ENCODE measurements around the gene UGT8.

UGT8 gene

DNA sequence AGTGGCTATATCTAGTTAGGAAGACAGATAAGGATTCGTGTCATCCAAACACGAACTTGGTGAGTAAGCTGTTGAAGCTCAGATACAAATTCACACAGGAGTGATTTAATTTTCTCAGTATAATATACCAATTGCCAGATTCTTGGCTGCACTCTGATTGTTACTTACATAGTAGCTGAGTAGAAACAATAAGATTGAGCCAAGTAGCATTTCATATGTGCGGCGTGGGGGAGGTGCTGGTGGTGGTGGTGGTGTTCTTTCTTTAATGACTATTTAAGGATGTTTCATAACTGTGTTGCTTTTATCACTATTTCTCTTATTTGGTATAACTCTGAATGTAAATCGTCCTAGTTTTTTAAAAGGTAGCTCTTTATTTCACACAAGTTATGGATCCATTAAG is 102.9 kb downstream of the UGT8 start:
- no peak for DNase-seq (ENCODE audit: low read depth)
- TF ChIP-seq CTCF (IDR thresholded peaks at IDR 0.05; ENCODE audit: low read depth, low read length, missing control alignments): no peak
- H3K4me3 ChIP-seq (ENCODE audit: low read depth, low read length): no peak overlapping the region

DNA sequence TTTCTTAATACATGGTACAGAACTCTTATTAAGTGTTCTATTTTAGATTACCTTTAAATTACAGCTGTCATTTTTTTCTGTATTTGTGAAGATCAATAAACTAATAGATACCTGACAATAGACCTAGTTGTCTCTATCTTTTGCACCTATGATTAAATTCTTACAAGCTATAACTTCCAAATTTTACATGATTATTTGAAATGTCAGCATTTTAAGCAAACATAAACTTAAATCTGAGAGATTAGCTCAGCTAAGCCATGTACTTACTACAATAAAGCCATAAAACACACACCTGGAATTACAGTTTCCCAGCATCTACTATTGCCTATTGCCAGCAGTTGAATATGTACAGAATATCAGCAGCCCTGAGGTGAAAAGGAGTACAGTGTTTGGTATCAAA is 118.8 kb downstream of the UGT8 start:
- DNase-seq (ENCODE audit: low read depth): no peak
- H3K4me3 ChIP-seq (ENCODE audit: low read depth, low read length): no peak overlapping the region
- TF ChIP-seq CTCF (IDR thresholded peaks at IDR 0.05; ENCODE audit: low read depth, low read length, missing control alignments): no peak

DNA sequence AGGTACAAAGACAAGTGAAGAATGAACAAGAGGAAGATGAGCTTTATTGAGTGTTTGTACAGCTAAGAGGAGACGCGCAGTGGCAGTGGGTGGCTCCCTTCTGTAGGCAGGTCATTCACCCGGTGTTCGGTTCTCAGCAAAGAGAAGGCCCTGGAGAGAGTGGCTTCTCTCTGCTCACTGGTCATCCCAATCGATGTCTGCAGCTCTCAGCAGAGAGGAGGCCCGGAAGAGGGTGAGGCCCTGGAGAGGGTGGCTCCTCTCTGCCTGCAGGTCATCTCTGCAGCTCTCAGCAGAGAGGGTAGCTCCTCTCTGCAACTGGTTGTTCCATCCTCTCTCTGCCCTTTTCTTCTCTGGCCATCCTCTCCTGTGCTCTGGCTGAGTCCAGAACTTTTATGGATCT is 126.5 kb downstream of the UGT8 start:
- TF ChIP-seq CTCF (IDR thresholded peaks at IDR 0.05; ENCODE audit: low read depth, low read length, missing control alignments): no peak
- DNase-seq (ENCODE audit: low read depth): no peak
- no peak overlapping the region for H3K4me3 ChIP-seq (ENCODE audit: low read depth, low read length)

GRCh38 chr4:114727461-114727860 is 128.9 kb downstream of the UGT8 start:
- TF ChIP-seq CTCF (IDR thresholded peaks at IDR 0.05; ENCODE audit: low read depth, low read length, missing control alignments): no peak
- no peak for DNase-seq (ENCODE audit: low read depth)
- no peak overlapping the region for H3K4me3 ChIP-seq (ENCODE audit: low read depth, low read length)

All from GM12864 (cell line).